Keratinocyte (primary cell): Measurements from ENCODE around the gene TENM4. TPM values are rescaled to one million over a fixed set of nuclear protein-coding genes. Genes with fewer than 3 reads are reported as not detected.

Experiments used
- DNase-seq: peaks from one replicate; pipeline ENCODE4 v3.0.0-alpha.2; 2011; ENCODE audit warnings: low read depth, missing footprints, low spot score
- FAIRE-seq: peaks from 2 replicates; lab custom pipeline; 2011; peaks lifted over from hg19 to GRCh38; lab: Jason Lieb, UNC
- H2AFZ ChIP-seq: 2 replicates; pipeline ENCODE4 v1.6.0; 2012; ENCODE audit warnings: low read length, control low read depth, inconsistent platforms; ENCODE audit not compliant: control insufficient read depth
- H3K27ac ChIP-seq: 2 replicates; pipeline ENCODE4 v1.5.1; 2011; ENCODE audit warnings: low read length; ENCODE audit not compliant: control insufficient read depth, insufficient read depth
- H3K27me3 ChIP-seq: 3 replicates; pipeline ENCODE4 v1.6.0; 2011; ENCODE audit warnings: low read length; ENCODE audit not compliant: control insufficient read depth, insufficient read depth; ENCODE audit errors: extremely low read depth
- H3K36me3 ChIP-seq, 2 experiments: 2 replicates in 1 of 2; 3 replicates in 1 of 2; pipeline ENCODE4 v1.5.1; 2011; ENCODE audit warnings: low read length in 2 of 2, mild to moderate bottlenecking in 1 of 2; ENCODE audit not compliant: control insufficient read depth in 2 of 2, insufficient read depth in 2 of 2; ENCODE audit errors: extremely low read depth in 1 of 2
- H3K4me1 ChIP-seq: 3 replicates; pipeline ENCODE4 v1.5.1; 2011; ENCODE audit warnings: low read length; ENCODE audit not compliant: control insufficient read depth, insufficient read depth; ENCODE audit errors: extremely low read depth
- H3K4me2 ChIP-seq: 3 replicates; pipeline ENCODE4 v1.6.0; 2011; ENCODE audit warnings: low read depth, low read length; ENCODE audit not compliant: control insufficient read depth, insufficient read depth; ENCODE audit errors: extremely low read depth
- H3K4me3 ChIP-seq, 3 experiments: fragments of 200-600 bp in 1 of 3; sonication (generic) in 1 of 3; 2 replicates in 2 of 3; 3 replicates in 1 of 3; pipeline ENCODE4 v1.5.1; 2011 to 2016; ENCODE audit warnings: low read length in 3 of 3, mild to moderate bottlenecking in 3 of 3, control low read depth in 2 of 3, inconsistent platforms in 1 of 3, low read depth in 1 of 3, mixed read lengths in 1 of 3, mixed run types in 1 of 3, moderate library complexity in 1 of 3; ENCODE audit not compliant: control insufficient read depth in 2 of 3, insufficient read depth in 2 of 3; ENCODE audit errors: extremely low read depth in 1 of 3
- H3K79me2 ChIP-seq: 2 replicates; pipeline ENCODE4 v1.6.0; 2012; ENCODE audit warnings: low read length; ENCODE audit not compliant: control insufficient read depth, insufficient read depth
- H3K9ac ChIP-seq: 3 replicates; pipeline ENCODE4 v1.6.0; 2011; ENCODE audit warnings: low read length; ENCODE audit not compliant: control insufficient read depth, insufficient read depth; ENCODE audit errors: extremely low read depth
- H3K9me1 ChIP-seq: 3 replicates; pipeline ENCODE4 v1.6.0; 2011; ENCODE audit warnings: low read length; ENCODE audit not compliant: control insufficient read depth, insufficient read depth; ENCODE audit errors: extremely low read depth
- H3K9me3 ChIP-seq: 2 replicates; pipeline ENCODE4 v1.5.1; 2012; ENCODE audit warnings: low read depth, low read length; ENCODE audit not compliant: control insufficient read depth
- H4K20me1 ChIP-seq: 3 replicates; pipeline ENCODE4 v1.6.0; 2011; ENCODE audit warnings: low read length; ENCODE audit not compliant: control insufficient read depth, insufficient read depth; ENCODE audit errors: extremely low read depth
- EZH2 ChIP-seq: IDR thresholded peaks from one replicate; pipeline ENCODE4 v1.6.1; 2012; ENCODE audit warnings: inconsistent platforms, mild to moderate bottlenecking, low read length, moderate library complexity
- dilution Hi-C: fragments of 300-500 bp; cut with MboI; formaldehyde crosslinking; loops from one replicate; pipeline ENCODE4 v1.7.0; 2020; ENCODE audit warnings: low sequenced_read_pairs; ENCODE audit not compliant: extremely low pct_ligation_motif_present
- polyA plus RNA-seq, 5 experiments: library from polyadenylated mRNA; depleted of rRNA in 3 of 5; stranded (reverse) in 3 of 5; stranded (forward) in 1 of 5; unstranded in 1 of 5; fragments of >200 nt; gene quantifications; 1 replicate in 1 of 5; 2 replicates in 3 of 5; 3 replicates in 1 of 5; pipeline versions ENCODE4 v1.2.1 to v1.2.3, GENCODE V29; 2011 to 2012; ENCODE audit warnings: missing spikeins in 2 of 5, low read depth in 1 of 5, low replicate concordance in 1 of 5
- TF ChIP-seq, protein P1 (sequence below), 3 experiments: IDR thresholded peaks in 1 of 3; conservative IDR thresholded peaks in 1 of 3; optimal IDR thresholded peaks in 1 of 3; 2 replicates in 2 of 3; 3 replicates in 1 of 3; pipeline versions ENCODE3 to v1.5.1; 2011; ENCODE audit warnings: low read length in 3 of 3, mild to moderate bottlenecking in 3 of 3, moderate library complexity in 2 of 3, control low read depth in 1 of 3, inconsistent platforms in 1 of 3; ENCODE audit not compliant: insufficient read depth in 2 of 3; ENCODE audit errors: extremely low read depth in 1 of 3

The TENM4 gene
- polyA plus RNA-seq, 1 donor (not counting 4 experiments of a cell fraction or from before 2014, with no cell fraction given) = 3.5 TPM

DNA sequence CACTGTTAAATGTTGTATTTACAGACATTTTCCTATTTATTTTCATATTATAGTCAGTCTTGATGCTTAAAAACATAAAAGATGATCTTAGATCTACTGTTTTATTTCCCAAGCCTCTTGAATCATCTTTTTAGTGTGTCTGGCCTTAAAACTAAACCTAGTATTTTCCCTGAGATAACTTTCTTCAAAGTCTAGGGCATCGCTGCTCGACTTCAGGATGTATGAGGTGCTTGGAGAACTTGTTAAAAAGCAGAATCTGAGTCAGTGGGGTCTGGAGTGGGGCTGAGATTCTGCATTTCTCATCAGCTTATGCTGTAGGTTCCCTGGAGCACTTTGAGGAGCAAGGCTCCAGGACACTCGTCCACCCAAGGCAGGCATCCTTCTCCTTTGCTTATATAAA is 404.9 kb downstream of the TENM4 start:
- FAIRE-seq (no peak), DNase-seq (no peak)
- TF ChIP-seq EZH2 = no peak
- TF ChIP-seq, protein P1, sequence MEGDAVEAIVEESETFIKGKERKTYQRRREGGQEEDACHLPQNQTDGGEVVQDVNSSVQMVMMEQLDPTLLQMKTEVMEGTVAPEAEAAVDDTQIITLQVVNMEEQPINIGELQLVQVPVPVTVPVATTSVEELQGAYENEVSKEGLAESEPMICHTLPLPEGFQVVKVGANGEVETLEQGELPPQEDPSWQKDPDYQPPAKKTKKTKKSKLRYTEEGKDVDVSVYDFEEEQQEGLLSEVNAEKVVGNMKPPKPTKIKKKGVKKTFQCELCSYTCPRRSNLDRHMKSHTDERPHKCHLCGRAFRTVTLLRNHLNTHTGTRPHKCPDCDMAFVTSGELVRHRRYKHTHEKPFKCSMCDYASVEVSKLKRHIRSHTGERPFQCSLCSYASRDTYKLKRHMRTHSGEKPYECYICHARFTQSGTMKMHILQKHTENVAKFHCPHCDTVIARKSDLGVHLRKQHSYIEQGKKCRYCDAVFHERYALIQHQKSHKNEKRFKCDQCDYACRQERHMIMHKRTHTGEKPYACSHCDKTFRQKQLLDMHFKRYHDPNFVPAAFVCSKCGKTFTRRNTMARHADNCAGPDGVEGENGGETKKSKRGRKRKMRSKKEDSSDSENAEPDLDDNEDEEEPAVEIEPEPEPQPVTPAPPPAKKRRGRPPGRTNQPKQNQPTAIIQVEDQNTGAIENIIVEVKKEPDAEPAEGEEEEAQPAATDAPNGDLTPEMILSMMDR (optimal IDR thresholded peaks at IDR 0.05 in 1 of 3, IDR thresholded peaks at IDR 0.05 in 1 of 3, conservative IDR thresholded peaks at IDR 0.05 in 1 of 3; ENCODE audit: extremely low read depth in 1 of 3, insufficient read depth in 2 of 3, low read length in 3 of 3) = no peak
- no peak overlapping the region for H3K4me2 ChIP-seq
- H3K4me3 ChIP-seq = no peak overlapping the region
- no peaks in the 10 kb centered on the region for H3K36me3 ChIP-seq
- H3K4me1 ChIP-seq = no peaks in the 10 kb centered on the region
- no peaks in the 10 kb centered on the region for H3K9me1 ChIP-seq
- no peak overlapping the region for H2AFZ ChIP-seq
- H3K79me2 ChIP-seq = no peaks in the 10 kb centered on the region
- no peaks in the 10 kb centered on the region for H3K27me3 ChIP-seq
- no peak overlapping the region for H3K9ac ChIP-seq
- dilution Hi-C loops = no loop called here
- H3K9me3 ChIP-seq = no peaks in the 10 kb centered on the region
- no peaks in the 10 kb centered on the region for H4K20me1 ChIP-seq
- H3K27ac ChIP-seq = no peak overlapping the region

DNA sequence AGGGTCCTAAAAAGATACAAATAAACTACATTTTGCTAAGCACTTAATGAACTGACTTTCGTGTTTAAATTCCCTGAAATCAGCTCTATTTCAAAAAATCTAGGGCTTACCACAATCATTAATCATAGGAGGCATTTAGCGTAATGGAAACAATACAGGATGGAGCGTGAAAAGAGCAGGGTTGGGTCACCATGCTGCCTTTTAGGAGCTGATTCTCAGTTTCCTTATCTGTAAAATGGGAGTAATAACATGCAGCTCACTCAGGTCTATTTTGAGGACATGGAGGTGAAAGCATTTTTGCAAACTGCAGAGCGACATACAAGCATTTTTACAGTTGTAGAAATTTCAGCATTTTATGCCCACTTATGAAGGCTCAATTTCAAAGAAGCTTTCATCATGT is 407.0 kb downstream of the TENM4 start:
- no peak for TF ChIP-seq EZH2
- TF ChIP-seq, protein P1 (optimal IDR thresholded peaks at IDR 0.05 in 1 of 3, IDR thresholded peaks at IDR 0.05 in 1 of 3, conservative IDR thresholded peaks at IDR 0.05 in 1 of 3; ENCODE audit: extremely low read depth in 1 of 3, insufficient read depth in 2 of 3, low read length in 3 of 3) = no peak
- H2AFZ ChIP-seq = no peak overlapping the region
- H3K9me3 ChIP-seq = no peaks in the 10 kb centered on the region
- dilution Hi-C loops = no loop called here
- no peaks in the 10 kb centered on the region for H4K20me1 ChIP-seq
- FAIRE-seq (no peak), DNase-seq (no peak)
- H3K9me1 ChIP-seq = no peaks in the 10 kb centered on the region
- no peaks in the 10 kb centered on the region for H3K79me2 ChIP-seq
- H3K4me3 ChIP-seq = no peak overlapping the region
- H3K36me3 ChIP-seq = no peaks in the 10 kb centered on the region
- no peaks in the 10 kb centered on the region for H3K27me3 ChIP-seq
- H3K27ac ChIP-seq = no peak overlapping the region
- H3K4me1 ChIP-seq = no peaks in the 10 kb centered on the region
- H3K4me2 ChIP-seq = no peak overlapping the region
- no peak overlapping the region for H3K9ac ChIP-seq
